ENCODE results near the gene AP5Z1.

AP5Z1 gene

GRCh38 chr7:4734587-4735345, 40.7 kb upstream of the AP5Z1 start:
- no peak overlapping the region for H3K27ac ChIP-seq (ENCODE audit: low read depth, low read length)
- H3K36me3 ChIP-seq (ENCODE audit: control insufficient read depth, insufficient read depth, low read length) = no peaks in the 10 kb centered on the region
- H3K9ac ChIP-seq (ENCODE audit: low read depth, low read length) = no peak overlapping the region
- no peaks in the 10 kb centered on the region for H3K27me3 ChIP-seq (ENCODE audit: control insufficient read depth, insufficient read depth, low read length)
- H3K4me1 ChIP-seq (ENCODE audit: control insufficient read depth, insufficient read depth, low read length) = peaks cover 13% of the 10 kb centered on the region
- no peaks in the 10 kb centered on the region for H3K9me3 ChIP-seq (ENCODE audit: control insufficient read depth, insufficient read depth, low read length)
- H3K4me3 ChIP-seq (ENCODE audit: low read depth, low read length) = no peak overlapping the region

GRCh38 chr7:4737300-4737699, 38.1 kb upstream of the AP5Z1 start:
- H3K27me3 ChIP-seq (ENCODE audit: control insufficient read depth, insufficient read depth, low read length) = peaks cover 7% of the 10 kb centered on the region
- peaks cover 13% of the 10 kb centered on the region for H3K4me1 ChIP-seq (ENCODE audit: control insufficient read depth, insufficient read depth, low read length)
- H3K9ac ChIP-seq (ENCODE audit: low read depth, low read length) = no peak overlapping the region
- no peak overlapping the region for H3K27ac ChIP-seq (ENCODE audit: low read depth, low read length)
- peaks cover 7% of the 10 kb centered on the region; the same call in 1 of the 2 replicates for H3K36me3 ChIP-seq (ENCODE audit: control insufficient read depth, insufficient read depth, low read length)
- no peak overlapping the region for H3K4me3 ChIP-seq (ENCODE audit: low read depth, low read length)
- no peaks in the 10 kb centered on the region for H3K9me3 ChIP-seq (ENCODE audit: control insufficient read depth, insufficient read depth, low read length)

DNA sequence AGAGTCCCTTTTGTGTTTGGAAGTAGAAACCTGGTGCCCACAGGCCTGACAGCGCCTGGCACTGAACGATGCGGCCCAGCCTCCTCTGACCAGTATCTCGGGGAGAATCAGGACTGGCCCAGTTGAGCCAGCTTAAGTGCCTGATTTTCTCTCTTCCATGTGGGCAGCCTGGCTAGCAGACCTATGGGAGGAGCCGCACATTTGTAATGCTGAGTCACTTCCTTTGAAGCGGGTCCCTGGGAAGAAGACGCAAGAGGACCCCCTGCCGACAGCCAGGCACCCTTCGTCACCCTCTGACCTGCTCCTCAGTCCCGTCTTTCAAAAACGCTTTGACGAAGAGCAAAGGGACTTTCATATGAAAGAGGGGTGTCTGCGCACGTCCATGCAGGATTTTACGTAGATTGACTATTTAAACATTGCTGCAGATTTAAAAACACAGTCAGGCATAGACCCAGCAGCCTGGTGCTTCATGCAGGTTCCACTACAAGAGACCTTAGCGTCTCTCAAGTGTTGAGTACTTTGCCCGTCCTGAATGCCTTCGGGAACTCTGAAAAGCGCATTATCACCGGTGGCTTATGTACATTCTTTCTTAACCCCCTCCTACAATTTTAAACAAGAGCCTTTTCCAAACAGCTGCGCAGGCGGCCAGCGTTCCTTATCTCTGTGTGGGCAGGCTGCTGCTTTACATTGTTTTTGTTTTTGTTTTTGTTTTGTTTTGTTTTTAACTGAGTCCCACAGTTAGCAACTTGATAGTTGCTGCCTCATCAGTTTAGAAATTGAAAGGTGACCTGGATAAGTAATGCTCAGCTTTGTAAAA, 36.5 kb upstream of the AP5Z1 start:
- H3K9ac ChIP-seq (ENCODE audit: low read depth, low read length) = peak overlapping the region; percentile 43
- H3K9me3 ChIP-seq (ENCODE audit: control insufficient read depth, insufficient read depth, low read length) = no peaks in the 10 kb centered on the region
- no peak overlapping the region for H3K4me3 ChIP-seq (ENCODE audit: low read depth, low read length)
- peaks cover 24% of the 10 kb centered on the region for H3K27me3 ChIP-seq (ENCODE audit: control insufficient read depth, insufficient read depth, low read length)
- H3K36me3 ChIP-seq (ENCODE audit: control insufficient read depth, insufficient read depth, low read length) = peaks cover 12% of the 10 kb centered on the region; the same call in 1 of the 2 replicates
- peak overlapping the region; percentile 92 for H3K27ac ChIP-seq (ENCODE audit: low read depth, low read length)
- H3K4me1 ChIP-seq (ENCODE audit: control insufficient read depth, insufficient read depth, low read length) = peaks cover 17% of the 10 kb centered on the region

- H3K4me1 ChIP-seq (ENCODE audit: control insufficient read depth, insufficient read depth, low read length) = peaks cover 23% of the 10 kb centered on the region
- peak overlapping the region; percentile 92 for H3K27ac ChIP-seq (ENCODE audit: low read depth, low read length)
- H3K4me3 ChIP-seq (ENCODE audit: low read depth, low read length) = no peak overlapping the region
- H3K27me3 ChIP-seq (ENCODE audit: control insufficient read depth, insufficient read depth, low read length) = peaks cover 30% of the 10 kb centered on the region
- H3K9ac ChIP-seq (ENCODE audit: low read depth, low read length) = no peak overlapping the region
- H3K9me3 ChIP-seq (ENCODE audit: control insufficient read depth, insufficient read depth, low read length) = no peaks in the 10 kb centered on the region
- H3K36me3 ChIP-seq (ENCODE audit: control insufficient read depth, insufficient read depth, low read length) = peaks cover 12% of the 10 kb centered on the region; the same call in 1 of the 2 replicates
Observed at GRCh38 chr7:4739528-4739992, 35.9 kb upstream of the AP5Z1 start.

DNA sequence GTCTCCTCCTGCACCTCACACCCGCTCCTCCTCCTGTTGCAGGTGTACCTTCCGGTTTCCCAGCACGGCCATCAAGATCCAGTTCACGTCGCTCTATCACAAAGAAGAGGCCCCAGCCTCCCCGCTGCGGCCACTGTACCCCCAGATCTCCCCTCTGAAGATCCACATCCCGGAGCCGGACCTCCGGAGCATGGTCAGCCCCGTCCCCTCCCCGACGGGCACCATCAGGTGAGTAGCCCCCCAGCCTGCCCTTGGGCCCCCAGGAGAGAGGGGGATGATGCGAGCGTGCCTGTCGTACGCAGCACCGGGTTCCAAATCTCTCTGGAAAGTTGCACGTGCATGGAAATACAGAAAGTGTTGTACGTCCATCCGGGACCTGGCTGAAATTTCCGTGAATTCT, 34.6 kb upstream of the AP5Z1 start:
- H3K27ac ChIP-seq (ENCODE audit: low read depth, low read length) = no peak overlapping the region
- no peak overlapping the region for H3K9ac ChIP-seq (ENCODE audit: low read depth, low read length)
- H3K36me3 ChIP-seq (ENCODE audit: control insufficient read depth, insufficient read depth, low read length) = peaks cover 12% of the 10 kb centered on the region; the same call in 1 of the 2 replicates
- peaks cover 27% of the 10 kb centered on the region for H3K4me1 ChIP-seq (ENCODE audit: control insufficient read depth, insufficient read depth, low read length)
- H3K9me3 ChIP-seq (ENCODE audit: control insufficient read depth, insufficient read depth, low read length) = no peaks in the 10 kb centered on the region
- H3K27me3 ChIP-seq (ENCODE audit: control insufficient read depth, insufficient read depth, low read length) = peaks cover 34% of the 10 kb centered on the region
- no peak overlapping the region for H3K4me3 ChIP-seq (ENCODE audit: low read depth, low read length)

DNA sequence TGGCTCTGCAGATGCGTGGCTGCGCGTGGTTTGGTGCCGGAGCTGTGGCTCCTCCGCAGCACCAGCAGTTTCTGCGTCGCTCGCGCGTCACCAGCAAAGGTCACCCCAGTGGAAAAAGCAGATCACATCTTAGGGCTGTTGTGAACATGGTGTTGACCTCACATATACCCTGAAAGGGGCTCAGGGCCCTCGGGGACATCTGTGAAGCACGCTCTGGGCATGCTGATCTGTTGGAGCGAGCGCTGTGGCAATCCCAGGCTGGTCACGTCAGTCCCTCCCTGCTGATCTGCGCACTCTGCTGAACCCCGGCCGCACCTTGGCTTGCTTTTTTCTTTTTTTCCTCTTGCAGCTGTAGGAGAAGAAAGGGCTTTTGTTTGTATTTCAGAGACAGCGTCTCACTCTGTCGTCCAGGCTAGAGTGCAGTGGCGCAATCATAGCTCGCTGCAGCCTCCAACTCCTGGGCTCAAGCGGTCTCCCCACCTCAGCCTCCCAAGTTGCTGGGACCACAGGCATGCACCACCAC, 33.3 kb upstream of the AP5Z1 start:
- peaks cover 43% of the 10 kb centered on the region for H3K27me3 ChIP-seq (ENCODE audit: control insufficient read depth, insufficient read depth, low read length)
- H3K9me3 ChIP-seq (ENCODE audit: control insufficient read depth, insufficient read depth, low read length) = no peaks in the 10 kb centered on the region
- H3K36me3 ChIP-seq (ENCODE audit: control insufficient read depth, insufficient read depth, low read length) = peaks cover 12% of the 10 kb centered on the region; the same call in 1 of the 2 replicates
- peaks cover 29% of the 10 kb centered on the region for H3K4me1 ChIP-seq (ENCODE audit: control insufficient read depth, insufficient read depth, low read length)
- H3K9ac ChIP-seq (ENCODE audit: low read depth, low read length) = no peak overlapping the region
- H3K27ac ChIP-seq (ENCODE audit: low read depth, low read length) = no peak overlapping the region
- no peak overlapping the region for H3K4me3 ChIP-seq (ENCODE audit: low read depth, low read length)

DNA sequence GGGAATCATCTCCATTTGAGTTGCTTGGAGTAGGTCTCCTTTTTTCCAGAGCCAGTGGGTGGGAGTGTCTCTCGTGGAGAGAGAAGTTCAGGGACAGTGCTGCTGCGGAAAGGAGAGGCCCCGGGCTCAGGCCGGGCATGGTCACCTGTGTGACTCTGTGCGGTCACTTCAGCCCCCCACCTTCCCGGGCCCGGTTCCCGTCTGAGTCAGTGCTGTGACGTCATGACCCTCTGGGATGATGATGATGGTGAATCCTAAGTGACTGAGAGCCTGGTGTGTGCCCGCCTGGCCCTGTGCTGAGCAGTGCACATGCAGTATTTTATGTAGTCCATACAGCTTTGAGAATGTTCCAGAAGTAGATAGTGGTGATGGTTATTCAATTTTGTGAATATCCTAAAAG, 32.6 kb upstream of the AP5Z1 start:
- Histone ChIP-seq H3K36me3 (ENCODE audit: control insufficient read depth, insufficient read depth, low read length) (peaks cover 12% of the 10 kb centered on the region; the same call in 1 of the 2 replicates), H3K27me3 (ENCODE audit: control insufficient read depth, insufficient read depth, low read length) (peaks cover 43% of the 10 kb centered on the region), H3K4me1 (ENCODE audit: control insufficient read depth, insufficient read depth, low read length) (peaks cover 29% of the 10 kb centered on the region), H3K9ac (ENCODE audit: low read depth, low read length) (no peak overlapping the region), H3K27ac (ENCODE audit: low read depth, low read length) (no peak overlapping the region), H3K9me3 (ENCODE audit: control insufficient read depth, insufficient read depth, low read length) (no peaks in the 10 kb centered on the region), H3K4me3 (ENCODE audit: low read depth, low read length) (no peak overlapping the region)

DNA sequence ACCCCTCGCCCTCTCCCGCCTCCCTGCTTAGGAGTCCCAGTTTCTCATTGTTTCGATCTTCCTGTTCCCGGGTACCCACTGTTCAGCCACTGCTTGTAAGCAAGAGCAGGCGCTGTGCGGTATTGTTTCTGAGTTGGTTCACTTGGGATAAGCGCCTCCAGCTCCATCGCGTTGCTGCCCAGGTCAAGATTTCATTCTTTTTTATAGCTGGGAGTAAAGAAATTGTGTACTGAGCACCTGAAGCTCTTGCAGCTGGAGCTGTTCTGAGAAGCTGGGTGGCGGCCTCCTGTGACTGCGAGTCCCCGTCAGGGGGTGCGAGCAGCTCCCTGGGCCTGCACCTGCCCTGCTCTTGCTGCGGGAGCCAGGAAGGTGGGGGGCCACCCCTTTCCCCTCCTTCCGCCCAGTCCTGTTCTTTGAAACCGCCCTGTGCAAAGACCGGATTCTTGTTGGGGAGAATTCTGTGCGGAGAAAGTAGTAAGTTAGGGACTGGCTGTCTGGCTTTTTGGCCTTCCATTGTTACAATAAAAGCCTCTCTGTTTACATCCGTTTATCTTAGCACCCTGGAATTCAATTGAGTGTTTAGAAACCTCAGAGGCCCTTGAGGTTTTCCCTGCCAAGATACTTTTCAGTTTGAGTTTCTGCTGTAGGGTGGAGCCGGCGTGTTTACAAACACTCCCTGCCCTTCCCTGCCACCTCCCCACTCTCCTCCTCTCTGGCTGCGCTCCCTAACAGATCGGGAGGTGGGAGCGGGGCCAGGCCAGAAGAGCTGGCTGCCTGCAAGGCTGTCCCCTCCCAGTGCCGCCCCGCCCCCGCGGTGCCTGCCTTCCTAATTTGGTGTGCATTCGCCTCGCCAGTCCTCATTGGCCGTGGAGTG, 30.8 kb upstream of the AP5Z1 start:
- Histone ChIP-seq H3K4me1 (ENCODE audit: control insufficient read depth, insufficient read depth, low read length) (peaks cover 16% of the 10 kb centered on the region), H3K4me3 (ENCODE audit: low read depth, low read length) (peak overlapping the region; percentile 43), H3K27me3 (ENCODE audit: control insufficient read depth, insufficient read depth, low read length) (peaks cover 43% of the 10 kb centered on the region), H3K36me3 (ENCODE audit: control insufficient read depth, insufficient read depth, low read length) (peaks cover 12% of the 10 kb centered on the region; the same call in 1 of the 2 replicates), H3K27ac (ENCODE audit: low read depth, low read length) (peak overlapping the region; percentile 94), H3K9ac (ENCODE audit: low read depth, low read length) (no peak overlapping the region; the same call in 1 of the 2 replicates), H3K9me3 (ENCODE audit: control insufficient read depth, insufficient read depth, low read length) (no peaks in the 10 kb centered on the region)

DNA sequence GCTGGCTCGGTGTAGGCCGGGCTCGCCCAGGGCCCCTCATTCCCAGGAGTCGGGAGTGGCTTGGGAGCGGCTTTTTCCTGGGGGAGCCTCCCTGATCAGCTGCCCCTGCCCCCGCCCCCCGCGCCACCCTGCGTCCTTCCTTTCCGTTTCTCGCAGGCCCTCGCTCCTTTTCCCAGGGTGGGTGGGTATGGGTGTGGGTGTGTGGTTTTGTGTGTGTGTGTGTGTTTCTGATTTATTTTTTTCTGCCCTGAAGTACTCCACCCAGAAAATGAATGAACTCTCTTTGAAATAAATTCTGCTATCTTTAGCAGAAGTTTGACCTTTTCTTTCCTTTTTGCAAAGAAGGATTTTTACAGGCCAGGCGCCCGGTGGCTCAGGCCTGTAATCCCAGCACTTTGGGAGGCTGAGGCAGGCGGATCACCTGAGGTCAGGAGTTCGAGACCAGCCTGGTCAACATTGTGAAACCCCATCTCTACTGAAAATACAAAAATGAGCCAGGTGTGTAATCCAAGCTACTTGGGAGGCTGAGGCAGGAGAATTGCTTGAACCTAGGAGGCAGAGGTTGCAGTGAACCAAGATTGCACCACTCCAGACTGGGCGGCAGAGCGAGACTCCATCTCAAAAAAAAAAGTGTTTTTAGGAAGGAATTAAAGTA, 30.0 kb upstream of the AP5Z1 start:
- Histone ChIP-seq H3K4me3 (ENCODE audit: low read depth, low read length) (no peak overlapping the region), H3K9ac (ENCODE audit: low read depth, low read length) (no peak overlapping the region)

More for the DNA sequence above, 30.0 kb upstream of the AP5Z1 start:
- Histone ChIP-seq H3K27me3 (ENCODE audit: control insufficient read depth, insufficient read depth, low read length) (peaks cover 43% of the 10 kb centered on the region), H3K27ac (ENCODE audit: low read depth, low read length) (peak overlapping the region; percentile 94), H3K4me1 (ENCODE audit: control insufficient read depth, insufficient read depth, low read length) (peaks cover 16% of the 10 kb centered on the region), H3K36me3 (ENCODE audit: control insufficient read depth, insufficient read depth, low read length) (peaks cover 12% of the 10 kb centered on the region; the same call in 1 of the 2 replicates), H3K9me3 (ENCODE audit: control insufficient read depth, insufficient read depth, low read length) (no peaks in the 10 kb centered on the region)

Data from HUES48 (cell line).